SU-DHL-6 (cell line): ENCODE data around the gene MBD3L3.

Experiments
- H2AFZ ChIP-seq: fragments of 200-600 bp; sonication (generic); 2 replicates; pipeline ENCODE4 v1.6.1; 2014; ENCODE audit warnings: low read depth, mild to moderate bottlenecking, moderate library complexity, mixed read lengths, antibody characterized with exemption, low read length; ENCODE audit not compliant: severe bottlenecking
- H3F3A ChIP-seq: fragments of 200-600 bp; shearing (Covaris generic); 2 replicates; pipeline ENCODE4 v1.6.0; 2016; ENCODE audit warnings: antibody characterized with exemption, mild to moderate bottlenecking; ENCODE audit not compliant: insufficient read depth
- H3K27ac ChIP-seq: fragments of 200-600 bp; sonication (generic); 2 replicates; pipeline ENCODE4 v1.5.1; 2016; ENCODE audit warnings: low read depth, mild to moderate bottlenecking, low read length, moderate library complexity, mixed read lengths
- H3K27me3 ChIP-seq: fragments of 200-600 bp; sonication (generic), shearing (Covaris generic); 2 replicates; pipeline ENCODE4 v1.6.0; 2014; ENCODE audit warnings: mild to moderate bottlenecking, low read length
- H3K36me3 ChIP-seq: fragments of 200-600 bp; sonication (generic); 2 replicates; pipeline ENCODE4 v1.6.1; 2014; ENCODE audit warnings: mild to moderate bottlenecking, low read length, mixed read lengths
- H3K4me2 ChIP-seq: fragments of 300-600, 200-600 bp; shearing (Covaris generic), sonication (generic); 2 replicates; pipeline ENCODE4 v1.6.0; 2014; ENCODE audit warnings: low read length, low read depth, mild to moderate bottlenecking; ENCODE audit not compliant: poor library complexity, severe bottlenecking
- H3K4me3 ChIP-seq: fragments of 200-600 bp; sonication (generic); 2 replicates; pipeline ENCODE4 v1.5.1; 2014; ENCODE audit warnings: antibody characterized with exemption, low read length, mild to moderate bottlenecking, mixed read lengths; ENCODE audit not compliant: insufficient read depth, poor library complexity, severe bottlenecking
- H3K79me2 ChIP-seq: fragments of 200-600 bp; sonication (generic); 2 replicates; pipeline ENCODE4 v1.6.1; 2014; ENCODE audit warnings: mild to moderate bottlenecking, low read length, moderate library complexity; ENCODE audit not compliant: insufficient read depth
- H3K9ac ChIP-seq: fragments of 200-600 bp; sonication (generic); 2 replicates; pipeline ENCODE4 v1.7.0; 2014; ENCODE audit warnings: mild to moderate bottlenecking, low read length
- H3K9me2 ChIP-seq: fragments of 200-600 bp; sonication (generic); replicated peaks from 2 replicates; pipeline ENCODE4 v1.6.1; 2014; ENCODE audit warnings: low read length; ENCODE audit not compliant: insufficient read depth
- H3K9me3 ChIP-seq: fragments of 200-600 bp; sonication (generic); 2 replicates; pipeline ENCODE4 v1.6.1; 2014; ENCODE audit warnings: low read length, mixed read lengths; ENCODE audit not compliant: insufficient read depth
- H4K20me1 ChIP-seq: fragments of 200-600 bp; sonication (generic); 2 replicates; pipeline ENCODE4 v1.6.1; 2014; ENCODE audit warnings: low read depth, mild to moderate bottlenecking, antibody characterized with exemption, low read length, moderate library complexity, mixed read lengths
- EZH2phosphoT487 ChIP-seq: fragments of 200-600 bp; sonication (generic), shearing (Covaris generic); conservative IDR thresholded peaks from 2 replicates; pipeline ENCODE4 v1.6.1; 2018; ENCODE audit warnings: mild to moderate bottlenecking, antibody characterized with exemption, low read length, moderate library complexity, mixed read lengths
- TF ChIP-seq, protein P1 (sequence below): fragments of 200-600 bp; sonication (generic); IDR thresholded peaks from one replicate; pipeline ENCODE4 v1.5.1; 2017; ENCODE audit warnings: antibody characterized with exemption, mild to moderate bottlenecking, low read length, moderate library complexity; ENCODE audit not compliant: insufficient read depth, poor library complexity, severe bottlenecking

Gene MBD3L3

DNA sequence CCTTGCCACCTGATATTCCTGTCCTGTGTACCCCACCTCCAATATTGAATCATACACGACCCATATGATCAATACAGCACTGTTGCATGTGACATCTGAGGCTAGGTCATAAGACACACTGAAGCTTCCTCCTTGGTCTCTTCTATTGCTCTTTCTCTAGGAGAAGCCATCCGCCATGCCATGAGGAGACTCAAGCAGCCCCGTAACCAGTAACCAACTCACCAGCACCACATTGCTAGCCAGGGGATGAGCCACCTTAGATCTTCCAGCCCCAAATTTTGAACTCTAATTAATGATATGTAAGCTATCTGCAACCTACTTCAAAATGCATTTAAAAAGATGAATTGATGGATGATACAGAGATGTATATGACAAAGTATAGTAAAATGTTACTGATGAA lies 39.6 kb upstream of the MBD3L3 start:
- Histone ChIP-seq H3K36me3 (no peaks in the 10 kb centered on the region), H3K79me2 (no peaks in the 10 kb centered on the region), H3K27ac (no peak overlapping the region), H3K27me3 (no peaks in the 10 kb centered on the region), H3K4me2 (peak overlapping the region; percentile 55), H3K9me3 (0 out of 2 replicates have a peak, but pooled peaks cover 5% of the 10 kb centered on the region), H4K20me1 (no peaks in the 10 kb centered on the region), H3K9ac (no peak overlapping the region), H3K4me3 (no peak overlapping the region), H3F3A (peaks cover 8% of the 10 kb centered on the region; the same call in 1 of the 2 replicates), H3K9me2 (no peaks in the 10 kb centered on the region), H2AFZ (no peak overlapping the region)
- TF ChIP-seq EZH2phosphoT487: no peak
- TF ChIP-seq, protein P1, sequence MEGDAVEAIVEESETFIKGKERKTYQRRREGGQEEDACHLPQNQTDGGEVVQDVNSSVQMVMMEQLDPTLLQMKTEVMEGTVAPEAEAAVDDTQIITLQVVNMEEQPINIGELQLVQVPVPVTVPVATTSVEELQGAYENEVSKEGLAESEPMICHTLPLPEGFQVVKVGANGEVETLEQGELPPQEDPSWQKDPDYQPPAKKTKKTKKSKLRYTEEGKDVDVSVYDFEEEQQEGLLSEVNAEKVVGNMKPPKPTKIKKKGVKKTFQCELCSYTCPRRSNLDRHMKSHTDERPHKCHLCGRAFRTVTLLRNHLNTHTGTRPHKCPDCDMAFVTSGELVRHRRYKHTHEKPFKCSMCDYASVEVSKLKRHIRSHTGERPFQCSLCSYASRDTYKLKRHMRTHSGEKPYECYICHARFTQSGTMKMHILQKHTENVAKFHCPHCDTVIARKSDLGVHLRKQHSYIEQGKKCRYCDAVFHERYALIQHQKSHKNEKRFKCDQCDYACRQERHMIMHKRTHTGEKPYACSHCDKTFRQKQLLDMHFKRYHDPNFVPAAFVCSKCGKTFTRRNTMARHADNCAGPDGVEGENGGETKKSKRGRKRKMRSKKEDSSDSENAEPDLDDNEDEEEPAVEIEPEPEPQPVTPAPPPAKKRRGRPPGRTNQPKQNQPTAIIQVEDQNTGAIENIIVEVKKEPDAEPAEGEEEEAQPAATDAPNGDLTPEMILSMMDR: no peak

DNA sequence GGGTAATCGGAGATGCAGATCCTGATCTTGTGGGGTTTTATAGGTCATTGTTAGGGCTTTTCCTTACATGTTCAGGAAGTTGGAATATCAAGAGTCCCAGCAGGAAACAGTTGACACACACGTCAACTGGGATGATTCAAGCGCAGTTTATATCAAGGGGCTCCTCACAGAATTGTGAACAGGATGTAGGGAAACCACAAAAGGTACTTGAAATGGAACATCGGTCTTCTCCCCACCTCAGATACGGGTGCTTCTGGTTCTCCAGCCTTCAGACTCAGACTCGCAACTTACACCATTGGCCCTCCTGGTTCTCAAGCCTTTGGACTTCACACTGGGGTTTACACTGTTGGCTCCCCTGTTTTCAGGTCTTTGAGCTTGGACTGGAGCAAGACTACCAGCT lies 30.5 kb upstream of the MBD3L3 start:
- no peak overlapping the region for H2AFZ ChIP-seq
- no peak overlapping the region for H3K9ac ChIP-seq
- H3K27me3 ChIP-seq: no peaks in the 10 kb centered on the region
- no peak overlapping the region for H3K4me2 ChIP-seq
- H3K4me3 ChIP-seq: no peak overlapping the region
- H3F3A ChIP-seq: peaks cover 4% of the 10 kb centered on the region; the same call in 1 of the 2 replicates
- H3K9me2 ChIP-seq: no peaks in the 10 kb centered on the region
- no peaks in the 10 kb centered on the region for H4K20me1 ChIP-seq
- no peak for TF ChIP-seq EZH2phosphoT487
- TF ChIP-seq, protein P1: no peak
- H3K36me3 ChIP-seq: peaks cover 13% of the 10 kb centered on the region
- H3K79me2 ChIP-seq: no peaks in the 10 kb centered on the region
- peaks cover 18% of the 10 kb centered on the region for H3K9me3 ChIP-seq
- no peak overlapping the region for H3K27ac ChIP-seq

- H3K4me3 ChIP-seq: no peak overlapping the region
- TF ChIP-seq, protein P1: no peak
- no peak for TF ChIP-seq EZH2phosphoT487
- H3K36me3 ChIP-seq: peaks cover 67% of the 10 kb centered on the region
- H3K4me2 ChIP-seq: no peak overlapping the region
- H3K27me3 ChIP-seq: no peaks in the 10 kb centered on the region
- no peak overlapping the region for H3K27ac ChIP-seq
- no peak overlapping the region for H3K9ac ChIP-seq
- no peaks in the 10 kb centered on the region for H3K9me2 ChIP-seq
- no peak overlapping the region for H2AFZ ChIP-seq
- H3K79me2 ChIP-seq: no peaks in the 10 kb centered on the region
- H4K20me1 ChIP-seq: no peaks in the 10 kb centered on the region
- H3F3A ChIP-seq: peaks cover 13% of the 10 kb centered on the region
- H3K9me3 ChIP-seq: peaks cover 63% of the 10 kb centered on the region
Measured at GRCh38 chr19:7083076-7083956, 24.8 kb upstream of the MBD3L3 start.
